Gastroesophageal sphincter (tissue), 3 donors: ENCODE data around the gene UGT1A4.

Source experiments
- EP300 ChIP-seq: sonication (generic); formaldehyde crosslinking; IDR thresholded peaks from one replicate; pipeline ENCODE4 v1.6.1; 2017; ENCODE audit warnings: antibody characterized with exemption, mild to moderate bottlenecking
- POLR2A ChIP-seq, 2 donors: fragments of 450-650 bp; IDR thresholded peaks; one replicate each; pipeline ENCODE4 v1.6.1; 2017; ENCODE audit warnings: antibody characterized with exemption in 2 of 2, mild to moderate bottlenecking in 2 of 2, moderate library complexity in 1 of 2
- TF ChIP-seq, protein P1 (sequence below), 4 experiments: fragments of 200-600 bp in 2 of 4; fragments of 450-650 bp in 2 of 4; sonication (generic) in 1 of 4; IDR thresholded peaks; one replicate each; pipeline ENCODE4 v1.5.1; 2017 to 2019; ENCODE audit warnings: antibody characterized with exemption in 4 of 4, mild to moderate bottlenecking in 2 of 4, moderate library complexity in 2 of 4

DNA sequence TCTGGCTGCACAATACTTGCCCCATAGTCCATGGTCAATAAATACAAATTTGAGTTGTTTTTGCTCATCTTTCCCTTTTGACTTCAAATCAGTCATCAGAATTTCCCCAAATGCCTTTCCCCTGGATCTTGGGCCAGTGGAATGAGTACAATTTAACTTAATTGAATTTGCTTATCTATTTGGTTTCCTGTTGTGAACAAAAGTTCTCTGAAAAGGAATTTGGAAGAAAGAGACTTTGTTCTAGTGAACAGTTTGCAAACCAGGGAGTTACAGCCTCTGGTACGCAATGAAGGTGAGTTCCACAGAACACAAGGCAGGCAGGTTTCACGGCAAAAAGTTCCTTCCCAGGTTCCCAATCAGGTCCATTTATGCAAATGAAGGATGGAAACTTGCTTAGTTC lies 40.3 kb downstream of the UGT1A4 start:
- TF ChIP-seq, protein P1, sequence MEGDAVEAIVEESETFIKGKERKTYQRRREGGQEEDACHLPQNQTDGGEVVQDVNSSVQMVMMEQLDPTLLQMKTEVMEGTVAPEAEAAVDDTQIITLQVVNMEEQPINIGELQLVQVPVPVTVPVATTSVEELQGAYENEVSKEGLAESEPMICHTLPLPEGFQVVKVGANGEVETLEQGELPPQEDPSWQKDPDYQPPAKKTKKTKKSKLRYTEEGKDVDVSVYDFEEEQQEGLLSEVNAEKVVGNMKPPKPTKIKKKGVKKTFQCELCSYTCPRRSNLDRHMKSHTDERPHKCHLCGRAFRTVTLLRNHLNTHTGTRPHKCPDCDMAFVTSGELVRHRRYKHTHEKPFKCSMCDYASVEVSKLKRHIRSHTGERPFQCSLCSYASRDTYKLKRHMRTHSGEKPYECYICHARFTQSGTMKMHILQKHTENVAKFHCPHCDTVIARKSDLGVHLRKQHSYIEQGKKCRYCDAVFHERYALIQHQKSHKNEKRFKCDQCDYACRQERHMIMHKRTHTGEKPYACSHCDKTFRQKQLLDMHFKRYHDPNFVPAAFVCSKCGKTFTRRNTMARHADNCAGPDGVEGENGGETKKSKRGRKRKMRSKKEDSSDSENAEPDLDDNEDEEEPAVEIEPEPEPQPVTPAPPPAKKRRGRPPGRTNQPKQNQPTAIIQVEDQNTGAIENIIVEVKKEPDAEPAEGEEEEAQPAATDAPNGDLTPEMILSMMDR (IDR thresholded peaks at IDR 0.05), result no peak
- TF ChIP-seq POLR2A (IDR thresholded peaks at IDR 0.05) (no peak), EP300 (no peak)
